ENCODE data around the gene ALKBH3. TPM values are rescaled to one million over a fixed set of nuclear protein-coding genes. Genes with fewer than 3 reads are reported as not detected.

The ALKBH3 gene
- total RNA-seq, 1 donor from 2014 or later: 25.4 TPM

DNA sequence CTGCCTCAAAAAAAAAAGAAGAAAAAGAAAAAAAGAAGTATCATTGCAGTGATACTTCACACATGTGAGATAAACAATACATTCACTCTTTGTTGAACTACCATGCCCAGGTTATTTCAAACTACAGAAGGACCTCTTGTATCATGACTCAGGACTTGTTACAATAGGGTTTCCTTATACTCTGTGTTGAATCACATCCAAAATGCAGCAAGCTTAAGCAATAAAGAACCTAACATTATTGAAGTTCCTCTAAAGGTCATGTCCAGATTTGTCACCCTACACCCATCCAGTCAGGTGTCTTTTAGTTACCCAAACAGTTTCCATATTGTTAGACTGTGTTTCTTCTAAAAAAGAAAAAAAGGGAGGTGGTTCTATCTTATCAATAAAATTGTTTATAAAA lies 26.9 kb upstream of the ALKBH3 start:
- no peaks in the 10 kb centered on the region for H3K4me1 Mint-ChIP-seq
- no peak overlapping the region for H3K27ac Mint-ChIP-seq (ENCODE audit: unreplicated experiment)
- no peaks in the 10 kb centered on the region for H3K27me3 Mint-ChIP-seq (ENCODE audit: low read depth)
- DNase-seq (ENCODE audit: low read depth, low spot score): no peak
- TF ChIP-seq, protein P1, sequence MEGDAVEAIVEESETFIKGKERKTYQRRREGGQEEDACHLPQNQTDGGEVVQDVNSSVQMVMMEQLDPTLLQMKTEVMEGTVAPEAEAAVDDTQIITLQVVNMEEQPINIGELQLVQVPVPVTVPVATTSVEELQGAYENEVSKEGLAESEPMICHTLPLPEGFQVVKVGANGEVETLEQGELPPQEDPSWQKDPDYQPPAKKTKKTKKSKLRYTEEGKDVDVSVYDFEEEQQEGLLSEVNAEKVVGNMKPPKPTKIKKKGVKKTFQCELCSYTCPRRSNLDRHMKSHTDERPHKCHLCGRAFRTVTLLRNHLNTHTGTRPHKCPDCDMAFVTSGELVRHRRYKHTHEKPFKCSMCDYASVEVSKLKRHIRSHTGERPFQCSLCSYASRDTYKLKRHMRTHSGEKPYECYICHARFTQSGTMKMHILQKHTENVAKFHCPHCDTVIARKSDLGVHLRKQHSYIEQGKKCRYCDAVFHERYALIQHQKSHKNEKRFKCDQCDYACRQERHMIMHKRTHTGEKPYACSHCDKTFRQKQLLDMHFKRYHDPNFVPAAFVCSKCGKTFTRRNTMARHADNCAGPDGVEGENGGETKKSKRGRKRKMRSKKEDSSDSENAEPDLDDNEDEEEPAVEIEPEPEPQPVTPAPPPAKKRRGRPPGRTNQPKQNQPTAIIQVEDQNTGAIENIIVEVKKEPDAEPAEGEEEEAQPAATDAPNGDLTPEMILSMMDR (conservative IDR thresholded peaks at IDR 0.05): no peak
- H3K9me3 Mint-ChIP-seq: no peaks in the 10 kb centered on the region
- H3K4me3 Mint-ChIP-seq: no peak overlapping the region
- peaks cover 3% of the 10 kb centered on the region for H3K36me3 Mint-ChIP-seq (ENCODE audit: low read depth)

DNA sequence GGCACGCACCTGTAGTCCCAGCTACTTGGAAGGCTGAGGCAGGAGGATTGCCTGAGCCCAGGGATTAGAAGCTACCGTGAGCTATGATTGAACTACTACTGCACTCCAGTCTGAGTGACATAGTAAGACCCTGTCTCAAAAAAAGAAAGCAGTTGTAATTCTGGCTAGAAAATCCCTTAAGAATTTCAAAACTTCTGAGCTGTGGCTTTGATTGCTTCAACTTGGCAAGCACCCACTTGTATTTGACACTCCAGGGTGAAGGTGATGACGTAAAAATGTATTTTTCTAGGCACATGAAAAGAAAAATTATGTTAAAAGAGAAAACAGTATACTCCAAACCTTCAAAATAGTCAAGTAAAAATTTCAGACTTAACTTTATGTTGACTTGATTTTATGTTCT lies 23.6 kb upstream of the ALKBH3 start:
- Mint-ChIP-seq H3K4me3 (no peak overlapping the region), H3K9me3 (peaks cover 2% of the 10 kb centered on the region), H3K27ac (ENCODE audit: unreplicated experiment) (no peak overlapping the region), H3K4me1 (no peaks in the 10 kb centered on the region), H3K27me3 (ENCODE audit: low read depth) (no peaks in the 10 kb centered on the region), H3K36me3 (ENCODE audit: low read depth) (peaks cover 11% of the 10 kb centered on the region)
- no peak for DNase-seq (ENCODE audit: low read depth, low spot score)
- TF ChIP-seq, protein P1 (conservative IDR thresholded peaks at IDR 0.05): no peak

- H3K27me3 Mint-ChIP-seq (ENCODE audit: low read depth): no peaks in the 10 kb centered on the region
- peaks cover 15% of the 10 kb centered on the region for H3K36me3 Mint-ChIP-seq (ENCODE audit: low read depth)
- H3K4me1 Mint-ChIP-seq: no peaks in the 10 kb centered on the region
- no peak overlapping the region for H3K27ac Mint-ChIP-seq (ENCODE audit: unreplicated experiment)
- DNase-seq (ENCODE audit: low read depth, low spot score): no peak
- H3K9me3 Mint-ChIP-seq: peaks cover 2% of the 10 kb centered on the region
- no peak overlapping the region for H3K4me3 Mint-ChIP-seq
- TF ChIP-seq, protein P1 (conservative IDR thresholded peaks at IDR 0.05): no peak
These were observed 19.5 kb upstream of the ALKBH3 start for GRCh38 chr11:43861141-43861540.

DNA sequence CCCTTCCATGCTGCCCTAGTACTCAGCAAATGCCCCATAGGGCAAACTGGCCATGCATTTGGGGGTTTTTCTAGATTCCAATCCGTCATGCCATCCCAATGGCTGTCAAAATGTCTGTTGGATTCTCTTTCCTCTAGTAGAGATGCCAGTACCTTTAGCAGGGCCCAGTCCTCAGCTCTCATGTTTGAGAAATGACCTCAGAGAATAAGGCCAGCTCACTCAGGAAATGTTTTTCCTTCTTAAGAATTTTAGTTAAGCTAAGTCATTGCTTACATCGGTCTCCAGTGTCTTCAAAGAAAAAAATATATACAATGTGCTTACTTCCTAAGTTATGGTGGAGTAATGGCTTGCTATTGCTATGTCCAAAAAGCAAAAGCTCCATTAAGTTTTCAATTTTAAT lies 14.1 kb upstream of the ALKBH3 start:
- no peak for DNase-seq (ENCODE audit: low read depth, low spot score)
- Mint-ChIP-seq H3K27ac (ENCODE audit: unreplicated experiment) (no peak overlapping the region), H3K27me3 (ENCODE audit: low read depth) (peaks cover 34% of the 10 kb centered on the region), H3K36me3 (ENCODE audit: low read depth) (peaks cover 5% of the 10 kb centered on the region), H3K9me3 (no peaks in the 10 kb centered on the region), H3K4me3 (no peak overlapping the region), H3K4me1 (no peaks in the 10 kb centered on the region)
- TF ChIP-seq, protein P1 (conservative IDR thresholded peaks at IDR 0.05): no peak

DNA sequence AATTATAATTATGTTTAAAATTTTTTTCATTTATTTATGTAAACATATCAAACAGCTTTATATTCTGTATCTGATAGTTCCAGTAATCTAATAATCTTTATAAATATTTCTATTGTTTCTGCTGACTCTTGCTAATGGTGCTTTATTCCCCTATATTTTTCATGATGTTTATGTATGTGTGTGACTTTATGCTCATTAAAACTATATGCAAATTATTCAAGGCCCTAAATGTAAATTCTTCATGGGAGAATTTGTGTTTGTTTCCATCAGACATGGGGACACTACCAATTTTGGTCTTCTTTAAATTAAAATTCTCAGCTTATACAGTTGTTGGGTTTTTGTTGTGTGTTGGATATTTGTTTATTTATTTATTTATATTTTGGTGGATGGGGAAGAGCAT lies 13.7 kb upstream of the ALKBH3 start:
- Mint-ChIP-seq H3K36me3 (ENCODE audit: low read depth) (peaks cover 5% of the 10 kb centered on the region), H3K27ac (ENCODE audit: unreplicated experiment) (no peak overlapping the region), H3K9me3 (no peaks in the 10 kb centered on the region), H3K4me3 (no peak overlapping the region), H3K4me1 (no peaks in the 10 kb centered on the region), H3K27me3 (ENCODE audit: low read depth) (peaks cover 37% of the 10 kb centered on the region)
- DNase-seq (ENCODE audit: low read depth, low spot score): no peak
- TF ChIP-seq, protein P1 (conservative IDR thresholded peaks at IDR 0.05): no peak

All from neural crest cell (in vitro differentiated cells).